SH-SY5Y (cell line): ENCODE data around the gene NCOR1.

ENCODE experiments used
- GATA2 ChIP-seq: IDR thresholded peaks from 2 replicates; pipeline ENCODE4 v1.6.1; 2011; ENCODE audit warnings: mild to moderate bottlenecking, low read depth, low read length
- GATA3 ChIP-seq: IDR thresholded peaks from 2 replicates; pipeline ENCODE4 v1.6.1; 2011; ENCODE audit warnings: low read depth, mild to moderate bottlenecking, low read length, moderate library complexity

Gene NCOR1

DNA sequence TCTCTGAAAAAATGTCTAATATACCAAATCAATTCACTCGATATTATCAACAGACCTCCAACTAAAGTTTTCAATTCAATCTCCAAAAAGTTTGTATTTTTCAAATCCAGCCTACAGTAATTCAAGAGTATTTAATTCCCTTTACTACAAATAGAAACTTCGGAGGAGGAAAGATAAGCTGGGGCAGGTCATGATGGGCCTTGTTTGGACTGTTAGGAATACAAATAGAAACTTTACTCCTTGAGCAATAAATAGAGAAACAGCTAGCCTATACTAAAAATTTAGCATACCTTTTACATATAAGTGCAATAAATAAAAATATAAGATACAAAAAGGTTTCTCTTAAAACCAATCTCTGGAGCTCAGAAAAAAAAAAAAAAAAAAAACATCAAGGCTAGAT is 98.2 kb downstream of the NCOR1 start:
- TF ChIP-seq GATA3, result no peak
- no peak for TF ChIP-seq GATA2

DNA sequence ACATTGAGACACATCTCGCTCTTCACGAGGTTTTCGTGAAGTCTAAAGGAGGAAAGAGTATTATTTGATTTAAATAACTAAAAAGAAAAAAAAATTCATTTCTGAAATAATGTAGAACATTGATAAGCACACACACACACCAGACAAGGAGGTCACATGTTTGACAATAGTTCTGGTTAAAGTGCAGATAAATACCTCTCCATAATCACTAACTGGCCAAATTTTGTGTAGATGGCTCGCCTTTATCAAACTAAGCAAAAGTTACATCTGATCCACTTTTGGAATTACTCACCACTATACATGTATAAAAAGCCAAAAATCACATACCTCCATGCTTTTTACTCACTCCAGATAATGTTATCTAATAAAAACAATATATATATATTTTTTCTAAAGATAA is 106.5 kb downstream of the NCOR1 start:
- TF ChIP-seq GATA3 (no peak), GATA2 (no peak)

DNA sequence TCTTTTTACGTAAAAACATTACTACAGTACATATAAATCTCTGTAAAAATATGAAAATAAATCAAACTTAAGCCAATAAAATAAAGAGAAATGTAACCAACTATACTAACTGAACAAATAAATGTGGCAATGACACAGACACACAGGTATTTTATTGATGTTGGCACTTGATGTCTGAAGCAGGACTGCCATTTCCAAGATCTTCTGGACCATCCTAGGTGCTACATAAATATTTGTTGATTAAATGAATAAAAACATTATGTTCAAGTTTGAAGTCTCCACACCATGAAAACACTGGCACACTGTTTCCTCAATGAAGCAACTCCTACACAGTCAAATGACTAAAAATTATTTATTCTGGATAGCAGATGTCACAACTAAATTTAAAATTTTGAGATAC is 106.9 kb downstream of the NCOR1 start:
- no peak for TF ChIP-seq GATA2
- no peak for TF ChIP-seq GATA3

- no peak for TF ChIP-seq GATA3
- TF ChIP-seq GATA2, result no peak
These were observed 108.1 kb downstream of the NCOR1 start for GRCh38 chr17:16107165-16107770.

- no peak for TF ChIP-seq GATA3
- TF ChIP-seq GATA2, result no peak
These were observed 109.0 kb downstream of the NCOR1 start for GRCh38 chr17:16106161-16106891.

GRCh38 chr17:16104189-16104588 is 111.1 kb downstream of the NCOR1 start:
- no peak for TF ChIP-seq GATA2

- no peak for TF ChIP-seq GATA2
These were observed 113.9 kb downstream of the NCOR1 start for GRCh38 chr17:16101440-16101839.

- TF ChIP-seq GATA3, result no peak
- TF ChIP-seq GATA2, result no peak
These were observed 114.5 kb downstream of the NCOR1 start for GRCh38 chr17:16100737-16101400.

DNA sequence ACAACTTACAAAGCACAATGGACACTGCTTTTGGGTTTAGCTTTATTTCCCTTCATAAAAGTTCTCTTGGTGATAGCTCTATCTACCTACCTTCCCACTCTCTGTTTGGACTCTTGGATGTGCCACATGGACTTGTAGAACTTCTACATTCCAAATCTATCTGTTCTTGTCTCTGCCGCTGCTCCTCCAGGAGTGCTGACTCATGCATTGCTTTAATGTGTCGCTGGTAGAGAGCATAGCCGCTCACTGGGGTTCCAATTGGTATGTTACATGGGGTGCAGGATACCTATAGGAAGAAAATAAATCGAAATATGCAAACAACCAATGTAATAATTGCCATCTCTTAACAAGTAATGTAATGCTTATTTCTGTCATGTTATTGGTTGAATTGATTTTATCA is 123.6 kb downstream of the NCOR1 start:
- TF ChIP-seq GATA3 (no peak), GATA2 (no peak)

DNA sequence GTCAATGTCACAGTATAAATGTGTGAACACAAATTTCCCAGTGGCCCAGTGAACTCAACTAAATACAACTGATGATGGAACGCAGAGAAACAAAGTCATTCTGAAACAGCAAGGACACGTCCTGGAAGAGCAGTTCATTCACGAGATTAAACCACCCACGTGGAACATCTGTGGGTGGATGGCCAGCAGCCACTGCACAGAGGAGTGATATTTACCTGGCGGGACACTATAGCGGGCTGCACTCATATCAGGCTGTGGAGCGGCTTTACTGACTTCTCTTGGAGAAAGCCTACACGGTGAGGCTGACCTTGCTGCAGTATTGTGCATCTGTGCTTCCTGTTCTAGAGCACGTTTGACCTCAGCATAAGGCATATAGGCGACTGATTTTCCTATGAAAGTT is 128.4 kb downstream of the NCOR1 start:
- TF ChIP-seq GATA2, result no peak
- no peak for TF ChIP-seq GATA3

DNA sequence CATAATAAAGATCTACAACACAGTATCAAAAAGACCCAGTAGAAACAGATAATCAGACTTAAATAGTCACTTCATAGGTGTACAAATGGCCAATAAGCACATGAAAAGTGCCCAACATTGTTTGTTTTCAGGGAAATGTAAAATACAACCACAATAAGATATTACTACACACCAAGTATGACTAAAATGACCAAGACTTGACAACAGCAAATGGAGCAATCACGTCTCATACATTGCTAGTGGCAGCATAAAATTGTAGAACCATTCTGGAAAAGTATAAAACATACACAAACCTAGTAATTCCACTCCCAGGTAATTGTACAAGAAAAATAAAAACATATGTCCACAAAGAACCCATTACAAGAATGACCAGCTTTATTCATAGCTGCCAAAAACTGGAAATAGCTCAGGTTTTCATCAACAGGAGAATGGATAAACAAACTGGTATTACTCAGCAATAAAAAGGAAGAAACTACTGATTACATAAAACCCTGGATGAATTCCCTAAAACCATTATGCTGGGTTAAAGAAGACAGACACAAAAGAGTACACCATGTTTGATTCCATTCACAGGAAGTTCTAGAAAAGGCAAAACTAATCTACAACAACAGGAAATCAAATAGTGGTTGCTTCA is 130.2 kb downstream of the NCOR1 start:
- TF ChIP-seq GATA3 (no peak), GATA2 (no peak)

DNA sequence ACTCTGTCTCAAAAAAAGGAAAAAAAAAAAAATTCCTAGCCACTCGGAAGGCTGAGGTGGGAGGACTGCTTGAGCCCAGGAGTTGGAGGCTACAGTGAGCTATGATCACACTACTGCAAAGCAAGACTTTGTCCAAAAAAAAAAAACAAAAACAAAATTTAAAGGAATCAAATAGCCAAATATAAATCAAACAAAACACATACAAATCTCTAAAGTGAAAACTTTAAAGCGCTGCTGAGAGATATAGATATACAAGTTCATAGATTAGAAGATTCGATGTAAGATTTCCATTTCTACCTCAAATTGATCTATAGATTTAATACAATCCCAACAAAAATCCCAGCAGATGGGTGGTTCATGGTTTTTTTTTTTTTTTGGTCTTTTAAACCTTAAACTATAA is 132.1 kb downstream of the NCOR1 start:
- TF ChIP-seq GATA2 (no peak), GATA3 (no peak)

- TF ChIP-seq GATA2 (no peak), GATA3 (no peak)
These were observed 133.7 kb downstream of the NCOR1 start for GRCh38 chr17:16081507-16082087.

GRCh38 chr17:16080366-16080765 is 135.0 kb downstream of the NCOR1 start:
- TF ChIP-seq GATA3, result no peak
- TF ChIP-seq GATA2, result no peak
